Measurements from ENCODE around the gene TWIST2. TPM values are rescaled to one million over a fixed set of nuclear protein-coding genes. Genes with fewer than 3 reads are reported as not detected.

Gene TWIST2
- polyA plus RNA-seq, 3 donors: 0.43 to 0.49 (median 0.43) TPM

- no peak for DNase-seq
These were observed 79.1 kb downstream of the TWIST2 start for GRCh38 chr2:238926761-238927611.

More at GRCh38 chr2:238926761-238927611, 79.1 kb downstream of the TWIST2 start:
- no peaks in the 10 kb centered on the region for H3K4me1 ChIP-seq (ENCODE audit: control insufficient read depth in 1 of 2, insufficient read depth in 2 of 2, low read length in 2 of 2)
- Mint-ChIP-seq H3K27ac (no peak overlapping the region), H3K9me3 (peaks cover 0 to 3% (median 0%) of the 10 kb centered on the region in 7 donors), H3K4me3 (no peak overlapping the region), H3K27me3 (ENCODE audit: low read depth in 3 of 3) (peaks cover 10 to 23% (median 14%) of the 10 kb centered on the region in 3 donors), H3K36me3 (no peaks in the 10 kb centered on the region), H3K4me1 (no peaks in the 10 kb centered on the region)
- no peak overlapping the region for H3K4me3 ChIP-seq (replicated peaks in 1 of 3; ENCODE audit: low read depth in 2 of 3, low read length in 3 of 3)
- 87% methylated on average over 18 of the region's 24 CpGs for WGBS (ENCODE audit: insufficient coverage)
- no peak overlapping the region for H3K27ac ChIP-seq (ENCODE audit: low read depth in 1 of 2, low read length in 2 of 2)
- no peak overlapping the region for H2AFZ ChIP-seq (ENCODE audit: insufficient read depth, low read depth, low read length, poor library complexity, severe bottlenecking)
- H3K9ac ChIP-seq (ENCODE audit: insufficient read depth, low read length, poor library complexity, severe bottlenecking): no peak overlapping the region
- H3K79me2 ChIP-seq (ENCODE audit: insufficient read depth, low read length): no peaks in the 10 kb centered on the region
- peaks cover 0 to 2% of the 10 kb centered on the region in 2 donors for H3K27me3 ChIP-seq (ENCODE audit: control insufficient read depth in 2 of 2, insufficient read depth in 2 of 2, low read length in 2 of 2)
- H3K4me2 ChIP-seq (replicated peaks; ENCODE audit: extremely low read depth, low read length, poor library complexity, severe bottlenecking): no peak overlapping the region
- intact Hi-C loops (cut with micrococcal nuclease): no loop called here
- no peaks in the 10 kb centered on the region for H4K20me1 ChIP-seq (ENCODE audit: insufficient read depth, low read length)
- TF ChIP-seq CTCF (IDR thresholded peaks at IDR 0.05): no peak
- no peaks in the 10 kb centered on the region for H3K36me3 ChIP-seq (replicated peaks in 1 of 2; ENCODE audit: control insufficient read depth in 1 of 2, insufficient read depth in 2 of 2, low read length in 2 of 2)
- H3K9me3 ChIP-seq (replicated peaks in 1 of 2; ENCODE audit: control insufficient read depth in 1 of 2, insufficient read depth in 1 of 2, low read length in 2 of 2): no peaks in the 10 kb centered on the region

Measured in CD14-positive monocyte (primary cell).